GM19452 (cell line): Measurements from ENCODE around the gene ABLIM3.

ENCODE experiments used
- ATAC-seq: cut with Tn5 transposase; IDR thresholded peaks from one replicate; pipeline ENCODE4 v1.9.1; 2021; ENCODE audit not compliant: unreplicated experiment

Gene ABLIM3

GRCh38 chr5:149141224-149141956, at the start of gene ABLIM3:
ABLIM3 (plus strand) TSS chr5:149141493; CDS start chr5:149142096, 603 bp downstream.
- peak; percentile 98 for ATAC-seq

- ATAC-seq, result no peak
Observed at GRCh38 chr5:149093625-149094024, 47.7 kb upstream of the ABLIM3 start.

GRCh38 chr5:149094996-149095395, 46.3 kb upstream of the ABLIM3 start:
- ATAC-seq, result no peak

- no peak for ATAC-seq
Observed at GRCh38 chr5:149099920-149100319, 41.4 kb upstream of the ABLIM3 start.

GRCh38 chr5:149100331-149100730, 41.0 kb upstream of the ABLIM3 start:
- no peak for ATAC-seq

GRCh38 chr5:149108651-149109280, 32.5 kb upstream of the ABLIM3 start:
- ATAC-seq, result no peak

GRCh38 chr5:149110406-149110805, 30.9 kb upstream of the ABLIM3 start:
- ATAC-seq, result no peak

- ATAC-seq, result no peak
Observed at GRCh38 chr5:149113669-149114068, 27.6 kb upstream of the ABLIM3 start.

- peak; percentile 68 for ATAC-seq
Observed at GRCh38 chr5:149114403-149115312, 26.6 kb upstream of the ABLIM3 start.

- peak; percentile 75 for ATAC-seq
Observed at GRCh38 chr5:149117970-149118369, 23.3 kb upstream of the ABLIM3 start.

GRCh38 chr5:149118463-149118862, 22.8 kb upstream of the ABLIM3 start:
- ATAC-seq, result no peak

- no peak for ATAC-seq
Observed at GRCh38 chr5:149121145-149121544, 20.1 kb upstream of the ABLIM3 start.

GRCh38 chr5:149123211-149123610, 18.1 kb upstream of the ABLIM3 start:
- ATAC-seq, result no peak

- ATAC-seq, result no peak
Observed at GRCh38 chr5:149125386-149125891, 15.9 kb upstream of the ABLIM3 start.

- ATAC-seq, result no peak
Observed at GRCh38 chr5:149126906-149127305, 14.4 kb upstream of the ABLIM3 start.

GRCh38 chr5:149127394-149127955, 13.8 kb upstream of the ABLIM3 start:
- ATAC-seq, result no peak

- no peak for ATAC-seq
Observed at GRCh38 chr5:149128023-149128875, 13.0 kb upstream of the ABLIM3 start.

- ATAC-seq, result no peak
Observed at GRCh38 chr5:149129181-149129580, 12.1 kb upstream of the ABLIM3 start.

GRCh38 chr5:149130121-149130914, 11.0 kb upstream of the ABLIM3 start:
- no peak for ATAC-seq
